Lung (tissue), 12 donors: ENCODE measurements around the gene SSX2IP. TPM values are rescaled to one million over a fixed set of nuclear protein-coding genes. Genes with fewer than 3 reads are reported as not detected.
"Not testable (repeated sequence)": the region's sequence is repeated elsewhere in the genome, so short reads cannot be mapped to it uniquely, and the experiment has no call there.

Source experiments
- ATAC-seq: fragments of 200-7000 bp; cut with Tn5 transposase; one replicate; pipeline ENCODE4 v1.9.1; 2020; ENCODE audit warnings: moderate number of reproducible peaks; ENCODE audit not compliant: insufficient read depth, low FRiP score
- DNase-seq, 3 donors: peaks; one replicate each; pipeline ENCODE4 v3.0.0-alpha.2; 2013 to 2017
- H3K27ac ChIP-seq, 2 donors: one replicate each; pipeline ENCODE4 v1.5.1; 2013; ENCODE audit warnings: mild to moderate bottlenecking in 2 of 2, moderate library complexity in 2 of 2, control low read depth in 1 of 2, inconsistent platforms in 1 of 2, low read depth in 1 of 2, low read length in 1 of 2
- H3K27me3 ChIP-seq, 3 donors: one replicate each; pipeline ENCODE4 v1.5.1; 2013; ENCODE audit warnings: low read length in 2 of 3; ENCODE audit not compliant: control insufficient read depth in 3 of 3, insufficient read depth in 3 of 3
- H3K36me3 ChIP-seq, 4 donors: one replicate each; pipeline ENCODE4 v1.5.1; 2013; ENCODE audit warnings: low read length in 4 of 4, mild to moderate bottlenecking in 1 of 4, moderate library complexity in 1 of 4; ENCODE audit not compliant: control insufficient read depth in 4 of 4, insufficient read depth in 4 of 4
- H3K4me1 ChIP-seq, 5 donors: one replicate each; pipeline ENCODE4 v1.5.1; 2013; ENCODE audit warnings: low read length in 5 of 5, mild to moderate bottlenecking in 2 of 5, moderate library complexity in 1 of 5; ENCODE audit not compliant: control insufficient read depth in 5 of 5, insufficient read depth in 5 of 5
- H3K4me3 ChIP-seq: one replicate; pipeline ENCODE4 v1.5.1; 2013; ENCODE audit warnings: mild to moderate bottlenecking, control low read depth, moderate library complexity
- H3K9ac ChIP-seq, 2 donors: one replicate each; pipeline ENCODE4 v1.5.1; 2013; ENCODE audit warnings: low read length in 2 of 2, control low read depth in 1 of 2; ENCODE audit not compliant: insufficient read depth in 1 of 2
- H3K9me3 ChIP-seq, 4 donors: one replicate each; pipeline ENCODE4 v1.5.1; 2013; ENCODE audit warnings: low read length in 3 of 4, mild to moderate bottlenecking in 1 of 4, moderate library complexity in 1 of 4; ENCODE audit not compliant: control insufficient read depth in 4 of 4, insufficient read depth in 3 of 4
- CTCF ChIP-seq: IDR thresholded peaks from 2 replicates; pipeline ENCODE4 v1.5.1; 2012; ENCODE audit warnings: mild to moderate bottlenecking; ENCODE audit errors: control extremely low read depth, extremely low read depth
- WGBS, 2 donors: extraction: QIAGEN DNeasy Blood & Tissue Kit; methylation state at CpG; one replicate each; pipeline ENCODE4 v1.1.7; 2013; 5-methylcytosine and 5-hydroxymethylcytosine counted together
- polyA plus RNA-seq, 2 donors: library from polyadenylated mRNA; stranded (reverse); fragments of 200-250 nt; gene quantifications; one replicate each; pipeline ENCODE4 v1.2.1, GENCODE V29; 2013
- total RNA-seq, 2 donors: library from RNA; depleted of rRNA in 1 of 2; stranded (reverse); fragments of >200 nt in 1 of 2; gene quantifications; one replicate each; pipeline ENCODE4 v1.2.1, GENCODE V29; 2014 to 2021
- donor health status: control.
- donor health status: control.
- donor health status: Bipolar disorder and iron deficiency.
- donor health status: healthy.
- donor health status: DM: yes; HTN: yes; CAD: no.

Gene SSX2IP
- total and polyA plus RNA-seq, 4 donors: 2.7 to 12.1 (median 5.1) TPM

GRCh38 chr1:84731519-84731918 is 41.3 kb upstream of the SSX2IP start:
- no peak overlapping the region for H3K27ac ChIP-seq
- H3K27me3 ChIP-seq: no peaks in the 10 kb centered on the region
- no peak for ATAC-seq
- no peak overlapping the region for H3K4me3 ChIP-seq
- no peak for DNase-seq
- no peak overlapping the region for H3K9ac ChIP-seq
- no peak for TF ChIP-seq CTCF
- peaks cover 0 to 6% (median 0%) of the 10 kb centered on the region in 5 donors for H3K4me1 ChIP-seq
- H3K9me3 ChIP-seq: peaks cover 0 to 3% (median 0%) of the 10 kb centered on the region in 4 donors
- H3K36me3 ChIP-seq: no peaks in the 10 kb centered on the region

- 44 to 69% methylated on average over 1 of the region's 1 CpG for WGBS, 2 donors
- DNase-seq, ATAC-seq: not testable (repeated sequence)
Measured at GRCh38 chr1:84727711-84728110, 37.5 kb upstream of the SSX2IP start.

GRCh38 chr1:84726593-84727499 is 36.6 kb upstream of the SSX2IP start:
- WGBS, 2 donors: 76 to 89% methylated on average over 2 of the region's 2 CpGs

More at GRCh38 chr1:84727711-84728110, 37.5 kb upstream of the SSX2IP start:
- H3K4me1 ChIP-seq: peaks cover 0 to 10% (median 0%) of the 10 kb centered on the region in 5 donors
- H3K27ac ChIP-seq, H3K36me3 ChIP-seq, H3K27me3 ChIP-seq, H3K9ac ChIP-seq, H3K9me3 ChIP-seq, H3K4me3 ChIP-seq: not testable (repeated sequence)

More at GRCh38 chr1:84726593-84727499, 36.6 kb upstream of the SSX2IP start:
- no peak for DNase-seq
- H3K9me3 ChIP-seq: peaks cover 0 to 3% (median 0%) of the 10 kb centered on the region in 4 donors
- H3K27me3 ChIP-seq: no peaks in the 10 kb centered on the region
- ATAC-seq: no peak
- H3K4me3 ChIP-seq: no peak overlapping the region
- no peaks in the 10 kb centered on the region for H3K36me3 ChIP-seq
- H3K27ac ChIP-seq: no peak overlapping the region
- TF ChIP-seq CTCF: no peak
- no peak overlapping the region for H3K9ac ChIP-seq
- H3K4me1 ChIP-seq: peaks cover 0 to 10% (median 0%) of the 10 kb centered on the region in 5 donors
